Naive thymus-derived CD4-positive, alpha-beta T cell (primary cell): ENCODE results near the gene RAPGEF6. TPM values are rescaled to one million over a fixed set of nuclear protein-coding genes. Genes with fewer than 3 reads are reported as not detected.

Experiments
- ATAC-seq: fragments of 150-1000 bp; cut with Tn5 transposase; 2 replicates; pipeline ENCODE4 v1.10.0; 2021; ENCODE audit warnings: mild to moderate bottlenecking, moderate library complexity
- CTCF ChIA-PET: fragments of 350-600 bp; sonication (Branson Sonifier 250); formaldehyde crosslinking; loops from one replicate; lab custom pipeline; 2021; ENCODE audit warnings: antibody characterized with exemption; lab: Charles Lee
- POLR2A ChIA-PET: fragments of 350-600 bp; sonication (Branson Sonifier 250); formaldehyde crosslinking; loops from one replicate; lab custom pipeline; 2021; ENCODE audit warnings: antibody characterized with exemption, inconsistent platforms; lab: Charles Lee
- DNase-seq, 9 donors: peaks; one replicate each; pipeline versions ENCODE4 v3.0.0 to v3.0.0-alpha.2; 2020 to 2022; ENCODE audit warnings: mixed read lengths in 1 of 9
- H3K27ac ChIP-seq: one replicate; pipeline ENCODE4 v1.7.0; 2013; ENCODE audit warnings: mild to moderate bottlenecking, low read depth, low read length, moderate library complexity
- H3K27me3 ChIP-seq, 2 donors: one replicate each; pipeline ENCODE4 v1.7.0; 2013; ENCODE audit warnings: low read length in 2 of 2, mild to moderate bottlenecking in 2 of 2, moderate library complexity in 2 of 2; ENCODE audit not compliant: control insufficient read depth in 2 of 2, insufficient read depth in 2 of 2
- H3K36me3 ChIP-seq, 3 experiments: 1 replicate in 2 of 3; 2 replicates in 1 of 3; pipeline ENCODE4 v1.7.0; 2013; ENCODE audit warnings: low read length in 3 of 3, mild to moderate bottlenecking in 3 of 3, moderate library complexity in 1 of 3; ENCODE audit not compliant: insufficient read depth in 3 of 3, control insufficient read depth in 2 of 3
- H3K4me1 ChIP-seq, 2 donors: one replicate each; pipeline ENCODE4 v1.7.0; 2013; ENCODE audit warnings: low read length in 2 of 2, mild to moderate bottlenecking in 2 of 2, moderate library complexity in 1 of 2; ENCODE audit not compliant: control insufficient read depth in 2 of 2, insufficient read depth in 2 of 2
- H3K4me3 ChIP-seq: 2 replicates; pipeline ENCODE4 v1.7.0; 2013; ENCODE audit warnings: mild to moderate bottlenecking, low read length
- H3K9me3 ChIP-seq, 3 experiments: 1 replicate in 2 of 3; 2 replicates in 1 of 3; pipeline ENCODE4 v1.7.0; 2013; ENCODE audit warnings: low read length in 3 of 3; ENCODE audit not compliant: control insufficient read depth in 2 of 3
- H3K27ac Mint-ChIP-seq, 9 donors: one replicate each; pipeline ENCODE4 v1.8.0; 2020 to 2022; ENCODE audit warnings: mixed read lengths in 9 of 9, mild to moderate bottlenecking in 8 of 9, moderate library complexity in 5 of 9, inconsistent platforms in 2 of 9
- H3K27me3 Mint-ChIP-seq, 5 donors: one replicate each; pipeline ENCODE4 v1.8.0; 2021 to 2022; ENCODE audit warnings: mixed read lengths in 5 of 5, mild to moderate bottlenecking in 1 of 5
- H3K36me3 Mint-ChIP-seq, 5 donors: one replicate each; pipeline ENCODE4 v1.8.0; 2020 to 2022; ENCODE audit warnings: mixed read lengths in 5 of 5, mild to moderate bottlenecking in 3 of 5, inconsistent platforms in 1 of 5
- H3K4me1 Mint-ChIP-seq, 7 donors: one replicate each; pipeline ENCODE4 v1.8.0; 2020 to 2022; ENCODE audit warnings: mixed read lengths in 7 of 7, mild to moderate bottlenecking in 3 of 7, inconsistent platforms in 1 of 7
- H3K4me3 Mint-ChIP-seq, 10 donors: one replicate each; pipeline ENCODE4 v1.8.0; 2020 to 2022; ENCODE audit warnings: mild to moderate bottlenecking in 10 of 10, mixed read lengths in 10 of 10, moderate library complexity in 6 of 10, inconsistent platforms in 2 of 10
- H3K9me3 Mint-ChIP-seq, 11 donors: one replicate each; pipeline ENCODE4 v1.8.0; 2020 to 2022; ENCODE audit warnings: mixed read lengths in 11 of 11, mild to moderate bottlenecking in 4 of 11, inconsistent platforms in 1 of 11, moderate library complexity in 1 of 11
- intact Hi-C, 2 donors: fragments of 100-400 bp; cut with micrococcal nuclease; formaldehyde crosslinking; loops; one replicate each; pipeline ENCODE4 v1.15.1; 2023
- polyA plus RNA-seq, 2 donors: library from polyadenylated mRNA; unstranded; fragments of 300-500 nt; fragmentation: Illumina TruSeq; gene quantifications; one replicate each; pipeline ENCODE4 v1.2.3, GENCODE V29; 2021
- total RNA-seq, 6 experiments: library from RNA in 5 of 6; stranded (reverse) in 5 of 6; gene quantifications; 1 replicate in 5 of 6; 2 replicates in 1 of 6; pipeline ENCODE4 v1.2.3 and lab custom pipeline; 2021 to 2026

RAPGEF6 gene
- total and polyA plus RNA-seq, 7 experiments from 2014 or later: 36.7 to 186 (median 90.8) TPM

- H3K4me1 Mint-ChIP-seq: peaks cover 46 to 100% (median 92%) of the 10 kb centered on the region in 7 donors
- peak overlapping the region; percentile 97 for H3K27ac ChIP-seq
- POLR2A ChIA-PET: interaction anchor here (0.7 to 3.5 kb wide), 20 partner anchors 9 to 210 kb away, joined by 3 to 48 read pairs (median 5); partner anchors contain the start of gene CDC42SE2
- H3K27me3 ChIP-seq: no peaks in the 10 kb centered on the region
- intact Hi-C loops: loop anchor here (1.0 to 10.0 kb wide), 9 partner anchors 8 to 1116 kb away; partner anchors contain the start of genes IRF1 (in 1 of the 2) and RAPGEF6 (in 1 of the 2)
- no peak overlapping the region for H3K4me3 ChIP-seq
- no peaks in the 10 kb centered on the region for H3K36me3 ChIP-seq
- peaks cover 0 to 5% (median 0%) of the 10 kb centered on the region in 11 donors for H3K9me3 Mint-ChIP-seq
- ATAC-seq (peak; percentile 26), DNase-seq (peak in 2 of 9 donors; percentile 34 to 51)
- no peaks in the 10 kb centered on the region for H3K27me3 Mint-ChIP-seq
- peaks cover 3 to 39% (median 15%) of the 10 kb centered on the region in 5 donors for H3K36me3 Mint-ChIP-seq
- H3K27ac Mint-ChIP-seq: peak overlapping the region; percentile 94 to 99 (median 98)
- peaks cover 84 to 92% of the 10 kb centered on the region in 2 donors for H3K4me1 ChIP-seq
- peak overlapping the region; percentile 32 to 82 (median 76) for H3K4me3 Mint-ChIP-seq
- CTCF ChIA-PET: interaction anchor here (0.5 to 2.5 kb wide), 6 partner anchors 17 to 128 kb away, joined by 3 to 8 read pairs (median 4); no protein-coding TSS in a partner anchor
- no peaks in the 10 kb centered on the region for H3K9me3 ChIP-seq
Observed at GRCh38 chr5:131378721-131379541, 256.1 kb downstream of the RAPGEF6 start.

- H3K9me3 Mint-ChIP-seq: peaks cover 0 to 5% (median 0%) of the 10 kb centered on the region in 11 donors
- peaks cover 82 to 92% of the 10 kb centered on the region in 2 donors for H3K4me1 ChIP-seq
- H3K27ac ChIP-seq: peak overlapping the region; percentile 97
- H3K27me3 Mint-ChIP-seq: no peaks in the 10 kb centered on the region
- peaks cover 3 to 42% (median 21%) of the 10 kb centered on the region in 5 donors for H3K36me3 Mint-ChIP-seq
- intact Hi-C loops: loop anchor here (1.0 to 10.0 kb wide), 4 partner anchors 9 to 1117 kb away; partner anchors contain the start of genes IRF1 (in 1 of the 2) and RAPGEF6 (in 1 of the 2)
- ATAC-seq: no peak
- peak overlapping the region; percentile 90 to 99 (median 94) for H3K27ac Mint-ChIP-seq
- no peaks in the 10 kb centered on the region for H3K9me3 ChIP-seq
- no peak for DNase-seq
- CTCF ChIA-PET: interaction anchor here (0.6 to 2.5 kb wide), 7 partner anchors 15 to 127 kb away, joined by 3 to 8 read pairs (median 4); no protein-coding TSS in a partner anchor
- H3K27me3 ChIP-seq: no peaks in the 10 kb centered on the region
- POLR2A ChIA-PET: interaction anchor here (0.6 to 3.5 kb wide), 20 partner anchors 9 to 216 kb away, joined by 3 to 48 read pairs (median 4); partner anchors contain the start of gene CDC42SE2
- peak overlapping the region in 7 of 10 donors; percentile 37 to 80 (median 56) for H3K4me3 Mint-ChIP-seq
- peaks cover 47 to 100% (median 92%) of the 10 kb centered on the region in 7 donors for H3K4me1 Mint-ChIP-seq
- H3K36me3 ChIP-seq: no peaks in the 10 kb centered on the region
- no peak overlapping the region for H3K4me3 ChIP-seq
Observed at GRCh38 chr5:131377785-131378325, 257.2 kb downstream of the RAPGEF6 start.

- ChIA-PET POLR2A (interaction anchor here (0.6 to 3.5 kb wide), 15 partner anchors 9 to 216 kb away, joined by 3 to 48 read pairs (median 4); partner anchors contain the start of gene CDC42SE2), CTCF (interaction anchor here (0.5 to 2.5 kb wide), 4 partner anchors 15 to 52 kb away, joined by 3 to 8 read pairs (median 4); no protein-coding TSS in a partner anchor)
- Mint-ChIP-seq H3K4me3 (peak overlapping the region in 7 of 10 donors; percentile 11 to 80 (median 52)), H3K27ac (peak overlapping the region; percentile 90 to 99 (median 94)), H3K36me3 (peaks cover 3 to 41% (median 21%) of the 10 kb centered on the region in 5 donors), H3K9me3 (peaks cover 0 to 5% (median 0%) of the 10 kb centered on the region in 11 donors), H3K27me3 (no peaks in the 10 kb centered on the region), H3K4me1 (peaks cover 46 to 100% (median 92%) of the 10 kb centered on the region in 7 donors)
- peaks cover 82 to 92% of the 10 kb centered on the region in 2 donors for H3K4me1 ChIP-seq
- no peaks in the 10 kb centered on the region for H3K9me3 ChIP-seq
- no peak for ATAC-seq
- no peak for DNase-seq
- no peaks in the 10 kb centered on the region for H3K36me3 ChIP-seq
- no peak overlapping the region for H3K4me3 ChIP-seq
- H3K27ac ChIP-seq: peak overlapping the region; percentile 97
- intact Hi-C loops: loop anchor here (5.0 to 10.0 kb wide), 3 partner anchors 35 to 1117 kb away; partner anchors contain the start of genes IRF1 (in 1 of the 2) and RAPGEF6 (in 1 of the 2)
- H3K27me3 ChIP-seq: no peaks in the 10 kb centered on the region
Observed at GRCh38 chr5:131377346-131377745, 257.7 kb downstream of the RAPGEF6 start.

GRCh38 chr5:131375351-131375750 is 259.7 kb downstream of the RAPGEF6 start:
- DNase-seq (peak in 1 of 9 donors; percentile 60), ATAC-seq (no peak)
- intact Hi-C loops: loop anchor here (5.0 to 10.0 kb wide), 3 partner anchors 33 to 1119 kb away; partner anchors contain the start of genes IRF1 (in 1 of the 2) and RAPGEF6 (in 1 of the 2)
- H3K27me3 ChIP-seq: no peaks in the 10 kb centered on the region
- Mint-ChIP-seq H3K4me1 (peaks cover 44 to 100% (median 91%) of the 10 kb centered on the region in 7 donors), H3K27me3 (no peaks in the 10 kb centered on the region), H3K9me3 (peaks cover 0 to 2% (median 0%) of the 10 kb centered on the region in 11 donors), H3K4me3 (peak overlapping the region in 8 of 10 donors; percentile 15 to 80 (median 56)), H3K27ac (peak overlapping the region; percentile 86 to 99 (median 94)), H3K36me3 (peaks cover 0 to 40% (median 18%) of the 10 kb centered on the region in 5 donors)
- CTCF ChIA-PET: interaction anchor here (1.0 to 1.7 kb wide), 2 partner anchors 111 to 212 kb away, joined by 3 to 5 read pairs; no protein-coding TSS in a partner anchor
- H3K4me1 ChIP-seq: peaks cover 80 to 91% of the 10 kb centered on the region in 2 donors
- H3K27ac ChIP-seq: peak overlapping the region; percentile 97
- H3K4me3 ChIP-seq: no peak overlapping the region
- POLR2A ChIA-PET: interaction anchor here (0.6 to 4.4 kb wide), 15 partner anchors 9 to 250 kb away, joined by 3 to 30 read pairs (median 3); partner anchors contain the start of gene CDC42SE2
- H3K36me3 ChIP-seq: no peaks in the 10 kb centered on the region
- H3K9me3 ChIP-seq: no peaks in the 10 kb centered on the region

Other genes with a start within 250 kb of the RAPGEF6 start
- 10 to 100 TPM; 30.5 to 48.5 (median 40.3) TPM for gene FNIP1, start 161.8 kb upstream of the RAPGEF6 start, total RNA-seq
- 10 to 100 TPM in 1 of 2 donors, 1 to 10 TPM in 1; 8.8 to 11.3 TPM for gene FNIP1, start 161.8 kb upstream of the RAPGEF6 start, polyA plus RNA-seq